ENCODE measurements around the gene PLCL1.

Gene PLCL1

DNA sequence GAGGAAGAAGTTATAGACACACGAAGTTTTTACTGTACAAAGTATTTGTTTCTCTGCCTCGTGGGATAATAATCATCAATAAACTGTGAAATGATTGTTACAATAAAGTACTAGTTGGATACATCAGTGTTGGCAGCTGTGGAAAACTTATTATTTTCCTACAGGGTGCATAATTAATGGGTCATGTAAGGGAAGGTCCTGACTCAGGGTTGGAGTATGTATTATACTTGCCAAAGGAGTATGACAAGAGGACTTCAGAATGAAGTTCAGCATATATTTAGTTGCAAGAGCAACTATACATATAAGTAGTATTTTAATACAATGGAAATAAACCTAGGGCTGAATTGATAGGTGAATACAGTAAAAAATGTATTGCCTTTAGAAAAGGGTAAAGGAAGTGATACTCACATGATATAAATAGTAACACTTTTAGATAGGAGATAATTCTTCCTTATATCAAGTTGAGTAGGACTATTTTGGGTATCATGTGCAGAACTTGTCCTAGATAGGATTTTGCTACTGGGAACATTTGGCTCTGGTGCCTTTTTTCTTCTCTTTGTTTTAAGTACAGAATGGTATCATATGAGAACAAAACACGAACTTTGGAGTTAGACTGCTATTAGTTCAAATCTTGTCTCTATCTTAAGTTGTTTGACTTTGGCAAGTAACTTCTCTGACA lies 79.1 kb downstream of the PLCL1 start:
- FAIRE-seq: no peak
- DNase-seq (ENCODE audit: insufficient read length, low spot score): no peak

DNA sequence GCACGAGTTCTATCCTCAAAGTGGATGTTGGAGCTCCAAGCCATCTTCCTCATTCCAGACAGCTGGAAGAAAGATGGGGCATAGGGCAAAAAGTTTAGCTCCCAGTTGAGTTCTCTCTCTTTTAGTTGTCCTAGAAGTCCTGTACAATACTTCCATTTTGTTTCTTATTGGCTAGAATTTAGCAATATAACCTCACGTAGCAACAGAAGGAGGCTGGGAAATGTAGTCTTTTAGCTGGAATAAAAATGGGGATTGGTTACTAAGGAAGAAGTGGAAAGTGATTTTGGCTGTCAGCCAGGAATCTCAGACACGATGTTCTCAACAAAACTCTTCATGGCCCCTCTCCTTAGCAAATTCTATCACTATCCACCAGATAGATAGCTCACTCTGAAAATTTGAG lies 79.9 kb downstream of the PLCL1 start:
- FAIRE-seq: no peak
- DNase-seq (ENCODE audit: insufficient read length, low spot score): no peak

DNA sequence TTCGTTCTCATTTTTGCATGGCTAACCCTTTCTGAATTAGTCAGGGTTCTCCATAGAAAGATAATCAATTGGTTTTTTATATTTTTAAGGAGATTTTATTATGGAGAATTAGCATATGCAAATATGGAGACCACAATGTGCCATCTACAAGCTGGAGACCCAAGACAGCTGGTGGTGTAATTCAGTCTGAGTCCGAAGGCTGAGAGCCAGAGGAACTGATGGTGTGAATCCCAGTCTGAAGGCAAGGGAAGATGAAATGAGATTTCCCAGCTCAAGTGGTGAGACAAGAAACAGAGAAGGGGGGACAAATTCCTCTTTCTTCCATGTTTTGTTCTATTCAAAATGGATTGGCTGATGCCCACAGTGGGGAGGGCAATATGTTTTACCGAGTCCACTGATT lies 80.7 kb downstream of the PLCL1 start:
- FAIRE-seq (no peak), DNase-seq (ENCODE audit: insufficient read length, low spot score) (no peak)

DNA sequence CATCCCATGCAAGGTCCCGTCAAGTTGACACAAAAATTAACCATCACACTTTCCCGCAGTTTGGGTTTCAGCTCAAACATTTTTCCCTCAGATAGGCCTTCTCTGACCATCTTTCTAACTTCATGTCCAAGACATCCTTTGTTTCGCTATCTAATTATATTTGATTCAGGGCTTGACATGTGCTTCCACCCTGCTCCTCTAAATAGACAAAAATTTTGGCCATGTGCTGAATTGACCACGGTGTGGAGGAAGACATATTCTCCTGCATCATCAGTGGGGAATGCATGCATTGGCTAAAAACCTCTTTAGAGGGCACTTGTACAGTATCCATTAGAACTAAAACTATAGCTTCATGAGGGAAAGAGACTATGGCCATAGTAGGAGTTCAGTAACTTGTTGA lies 81.2 kb downstream of the PLCL1 start:
- FAIRE-seq (no peak), DNase-seq (ENCODE audit: insufficient read length, low spot score) (no peak)

DNA sequence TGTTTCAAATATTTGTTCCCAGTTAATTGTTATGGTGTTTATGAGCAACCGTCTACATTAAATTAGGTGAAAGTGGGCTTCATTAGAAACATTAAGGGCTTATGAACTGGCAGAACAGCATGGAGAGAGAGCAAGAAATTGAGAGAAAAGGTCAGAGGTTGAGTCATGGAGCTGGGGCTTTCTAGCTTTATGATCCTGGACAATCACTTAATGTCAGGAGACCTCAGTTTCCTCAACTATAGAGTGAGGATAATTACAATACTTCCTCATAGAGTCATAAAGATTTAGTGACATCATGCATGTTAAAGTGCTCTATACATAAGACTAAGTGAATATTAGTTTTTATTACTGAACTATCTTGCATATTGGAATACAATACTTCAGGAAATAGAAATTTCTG lies 83.9 kb downstream of the PLCL1 start:
- FAIRE-seq (no peak), DNase-seq (ENCODE audit: insufficient read length, low spot score) (no peak)

DNA sequence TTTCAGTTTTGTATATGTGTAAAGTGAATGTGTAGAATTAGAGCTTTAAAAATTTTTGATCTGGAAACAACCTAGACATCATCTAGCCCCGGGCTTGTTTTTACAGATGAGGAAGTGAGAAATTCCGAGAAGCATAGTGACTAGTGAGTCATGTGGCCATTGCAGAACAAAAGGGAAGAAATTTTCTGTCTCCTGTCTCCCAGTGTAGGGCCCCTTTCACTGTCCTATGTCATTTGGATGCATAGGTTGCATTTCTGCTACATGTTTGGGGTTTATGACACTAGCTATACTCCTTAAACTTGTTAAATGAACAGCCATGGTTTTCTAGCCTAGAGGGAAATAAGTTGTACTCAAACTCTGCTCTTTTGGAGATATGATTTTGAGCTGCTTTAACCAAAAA lies 84.6 kb downstream of the PLCL1 start:
- FAIRE-seq (no peak), DNase-seq (ENCODE audit: insufficient read length, low spot score) (no peak)

DNA sequence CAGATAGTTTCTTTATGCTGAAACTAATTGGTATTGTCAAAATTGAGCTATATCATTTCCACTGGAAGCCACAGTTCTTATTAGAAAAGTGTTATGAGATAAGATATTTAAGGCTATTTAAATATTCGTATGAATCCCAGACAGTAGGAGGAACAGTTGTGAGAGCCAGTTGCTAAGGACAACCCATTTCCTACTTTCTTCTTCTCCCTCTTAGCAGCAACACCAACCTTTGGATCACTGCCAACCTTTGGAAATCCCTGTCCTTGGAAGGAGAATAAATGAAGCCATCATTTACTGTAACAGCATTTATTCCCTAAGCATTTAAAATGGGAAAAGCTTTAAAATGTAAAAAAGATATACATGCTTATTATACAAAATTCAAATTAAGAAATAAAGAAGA lies 85.8 kb downstream of the PLCL1 start:
- DNase-seq (ENCODE audit: insufficient read length, low spot score) (no peak), FAIRE-seq (no peak)

DNA sequence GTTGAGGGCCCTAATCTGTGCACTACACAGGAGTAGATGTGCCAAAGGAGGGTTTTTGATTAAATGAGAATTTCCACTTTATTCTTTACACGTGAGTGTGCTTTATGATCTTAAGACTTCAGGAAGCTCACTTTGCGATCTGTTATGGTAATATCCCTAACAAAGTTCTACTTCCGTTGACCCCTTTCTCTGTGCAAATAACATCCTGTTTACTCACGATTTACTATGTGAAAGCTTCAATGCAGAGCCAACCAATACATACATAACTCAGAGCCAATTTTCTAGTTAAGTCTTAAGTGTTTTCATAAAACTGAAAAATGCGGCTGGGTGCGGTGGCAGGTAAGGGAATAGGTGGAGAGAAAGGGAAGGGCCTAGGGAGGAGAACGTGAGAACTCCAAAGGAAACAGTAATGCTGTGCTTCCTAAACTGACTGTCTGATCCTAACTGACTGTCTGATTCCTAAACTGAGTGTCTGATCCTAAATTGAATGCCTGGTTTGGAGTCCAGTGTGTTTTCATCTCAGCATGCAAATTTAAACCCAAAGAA lies 87.6 kb downstream of the PLCL1 start:
- no peak for DNase-seq (ENCODE audit: insufficient read length, low spot score)
- FAIRE-seq: no peak

DNA sequence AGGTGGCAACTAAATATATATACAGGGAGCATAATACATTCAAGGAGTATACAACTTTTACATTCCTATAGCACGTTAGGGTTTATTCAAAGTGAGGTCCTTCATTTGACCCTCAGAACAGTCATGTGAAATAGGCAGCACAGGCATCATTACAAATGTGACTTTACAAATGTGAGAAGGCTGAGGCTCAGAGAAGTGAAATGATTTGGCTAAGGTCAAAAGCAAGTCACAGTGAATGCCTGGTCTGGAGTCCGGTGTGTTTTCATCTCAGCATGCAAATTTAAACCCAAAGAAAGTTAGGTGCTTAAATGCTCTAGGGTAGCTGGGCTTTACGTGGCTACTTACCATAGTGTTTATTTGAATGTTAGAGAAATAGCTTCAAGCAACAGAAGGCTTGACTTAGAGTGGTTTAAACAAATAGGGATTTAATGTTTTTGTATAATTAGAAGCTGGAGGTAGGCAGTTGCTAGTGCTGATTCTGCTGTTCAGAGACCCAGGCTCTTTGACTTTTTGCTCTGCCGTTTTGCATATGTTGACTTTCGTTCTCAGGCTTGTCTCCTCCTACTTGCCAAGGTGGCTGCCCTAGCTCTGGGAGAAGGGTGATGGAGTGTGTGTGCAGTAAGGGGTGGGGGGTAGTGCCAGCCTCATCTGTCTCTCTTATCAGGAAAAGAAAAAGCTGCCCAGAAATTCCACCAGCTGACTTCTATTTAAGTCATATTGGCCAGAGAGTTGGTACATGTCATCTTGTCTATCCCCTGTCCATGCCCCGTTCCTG lies 89.2 kb downstream of the PLCL1 start:
- FAIRE-seq: no peak
- no peak for DNase-seq (ENCODE audit: insufficient read length, low spot score)

DNA sequence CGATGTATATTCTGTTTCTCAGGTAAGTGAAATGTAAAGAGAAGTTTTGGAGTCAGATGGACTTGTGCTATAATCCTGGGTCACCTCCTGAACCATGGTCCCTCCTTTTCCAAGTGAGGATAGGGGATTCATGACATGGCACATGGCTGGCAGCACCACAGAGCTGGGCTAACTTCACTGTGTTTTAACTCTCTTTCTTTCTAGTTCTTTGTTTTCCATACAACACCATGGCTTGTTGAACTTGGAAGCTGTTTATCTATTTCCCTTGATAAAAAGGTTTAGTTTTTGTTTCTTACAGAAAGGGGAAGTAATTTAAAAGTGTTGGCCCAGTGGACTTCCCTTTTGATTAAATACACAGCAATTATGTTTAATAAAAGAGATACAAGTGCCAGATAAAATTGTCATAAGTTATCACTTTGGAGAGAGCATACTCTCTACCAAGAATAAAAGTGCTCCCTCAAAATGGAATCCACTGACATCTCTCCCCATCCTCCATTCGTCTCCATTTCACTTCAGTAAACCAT lies 90.4 kb downstream of the PLCL1 start:
- FAIRE-seq: no peak

DNA sequence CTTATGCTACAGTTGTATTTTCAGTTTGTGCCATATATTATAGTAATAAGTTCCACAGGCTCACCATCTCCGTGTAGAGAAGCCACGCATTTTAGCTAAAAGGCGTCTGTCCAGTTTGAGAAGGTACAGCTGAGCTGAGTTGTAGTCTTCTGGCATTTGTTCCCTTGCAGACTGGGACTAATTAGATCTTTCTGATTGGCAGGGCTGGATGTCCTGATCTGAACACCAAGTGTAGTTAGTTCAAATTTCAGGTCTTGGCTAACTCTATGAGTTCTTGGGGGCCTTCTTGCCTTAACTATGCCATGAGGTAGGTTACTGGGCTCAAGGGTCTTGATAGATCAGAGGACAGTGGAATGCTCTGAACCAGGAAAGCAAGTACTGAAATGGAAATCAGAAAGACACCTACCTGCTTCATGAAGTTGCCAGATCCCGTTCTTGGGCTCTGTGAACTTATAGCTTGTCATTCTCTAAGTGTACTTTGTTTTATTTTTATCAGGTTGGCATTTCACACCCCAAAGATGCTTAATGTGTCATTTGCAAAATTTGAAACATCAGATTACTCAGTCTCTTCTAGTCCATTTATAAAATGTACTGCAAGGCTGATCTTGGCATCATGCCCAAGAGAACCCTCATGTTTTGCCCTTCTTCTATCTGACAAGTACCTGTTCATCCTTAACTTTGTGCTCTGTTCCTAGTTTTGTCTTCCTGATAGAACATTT lies 93.7 kb downstream of the PLCL1 start:
- DNase-seq (ENCODE audit: insufficient read length, low spot score): no peak
- no peak for FAIRE-seq

More for the DNA sequence above, 90.4 kb downstream of the PLCL1 start:
- DNase-seq (ENCODE audit: insufficient read length, low spot score): no peak

DNA sequence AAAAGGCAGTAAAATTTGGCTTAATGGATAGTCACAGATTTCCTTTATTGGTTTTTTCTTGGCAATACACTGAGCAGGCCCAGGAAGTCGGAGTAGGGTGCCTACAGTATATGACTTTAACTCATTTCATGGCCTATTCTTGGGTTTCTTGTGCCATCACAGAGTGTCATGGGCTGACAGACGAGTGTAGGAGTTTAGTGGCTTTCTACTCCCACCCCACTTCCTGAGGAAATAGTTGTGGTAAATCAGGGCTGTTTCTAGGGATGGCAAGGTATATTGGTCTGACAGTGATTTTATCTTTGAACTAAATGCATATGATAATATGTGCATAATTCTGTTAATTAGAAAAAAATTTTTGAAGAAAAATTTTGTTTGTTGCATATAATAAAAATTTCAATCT lies 100.1 kb downstream of the PLCL1 start:
- FAIRE-seq: no peak
- DNase-seq (ENCODE audit: insufficient read length, low spot score): no peak

DNA sequence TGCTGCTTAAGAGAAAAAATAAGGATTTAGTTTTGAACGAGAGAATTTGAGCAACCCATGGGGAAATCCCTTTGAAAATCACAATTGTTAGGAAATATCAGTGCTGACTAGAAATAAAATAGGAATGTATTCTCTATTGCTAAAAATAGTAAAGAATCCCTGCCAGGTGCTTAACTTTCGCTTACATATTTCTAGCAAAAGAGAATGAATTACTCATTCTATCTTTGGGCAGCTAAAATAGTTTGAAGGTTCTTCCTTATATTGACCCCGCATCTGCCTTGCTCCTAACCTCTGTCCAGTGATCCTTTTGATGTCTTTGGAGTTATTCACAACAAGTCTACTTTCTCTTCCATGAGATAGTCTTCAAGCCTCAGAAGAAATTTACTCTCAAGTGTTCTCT lies 103.8 kb downstream of the PLCL1 start:
- FAIRE-seq: no peak
- no peak for DNase-seq (ENCODE audit: insufficient read length, low spot score)

DNA sequence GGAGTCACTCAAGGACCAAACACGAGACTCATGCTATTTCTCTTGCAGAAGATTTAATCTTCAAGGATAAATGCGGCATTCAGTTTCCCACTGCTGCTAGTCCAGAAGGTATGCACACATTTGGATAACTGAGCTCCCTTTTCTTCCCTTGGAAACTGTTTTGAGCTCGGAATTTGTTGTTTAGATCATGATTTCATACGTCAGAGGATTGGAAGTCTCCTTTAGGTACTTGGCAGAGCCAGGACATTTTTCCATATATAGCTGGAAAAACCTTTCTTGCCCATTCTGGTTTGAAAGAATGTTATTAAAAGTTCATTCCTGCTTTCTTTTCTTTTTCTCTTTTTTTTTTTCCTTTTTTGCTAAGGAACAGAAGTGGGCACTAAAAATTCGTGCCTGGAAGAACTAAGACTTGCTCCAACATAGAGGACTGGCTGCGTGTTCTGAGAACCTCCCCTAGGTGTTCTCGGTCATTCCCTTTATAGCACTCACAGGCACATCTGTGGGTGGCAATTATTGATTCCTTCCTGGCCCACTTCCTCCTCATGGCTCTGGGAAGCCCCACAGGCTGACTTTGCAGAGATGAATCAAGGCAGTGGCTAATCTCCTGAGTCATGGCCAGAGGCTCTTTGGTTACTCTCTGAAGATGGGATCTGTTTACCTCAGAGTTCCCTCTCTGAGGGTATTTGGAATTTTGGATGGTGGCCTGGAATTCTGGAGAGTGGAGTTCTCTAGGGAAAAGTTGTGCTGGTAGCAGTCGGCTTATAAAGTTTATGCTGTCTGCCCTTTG lies 104.8 kb downstream of the PLCL1 start:
- DNase-seq (ENCODE audit: insufficient read length, low spot score) (no peak), FAIRE-seq (no peak)

DNA sequence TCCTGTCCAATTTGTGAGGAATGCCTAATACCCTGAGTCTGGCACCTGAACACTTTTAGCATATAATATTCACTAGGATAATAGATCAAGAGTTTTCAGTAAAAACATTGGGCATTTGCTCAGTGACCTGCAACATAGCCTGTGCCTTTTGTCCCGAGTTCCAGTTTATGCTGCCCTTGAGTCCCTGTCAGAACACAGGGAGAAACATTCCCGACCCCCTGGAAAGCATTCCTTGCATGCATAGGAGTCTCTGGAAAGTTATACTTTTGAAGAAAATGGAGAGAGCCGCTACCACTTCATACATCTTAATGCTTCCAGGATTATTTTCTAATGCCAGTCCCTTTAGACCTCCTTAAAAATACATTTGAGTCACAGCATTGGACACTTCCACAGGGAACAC lies 107.3 kb downstream of the PLCL1 start:
- DNase-seq (ENCODE audit: insufficient read length, low spot score): no peak
- no peak for FAIRE-seq

DNA sequence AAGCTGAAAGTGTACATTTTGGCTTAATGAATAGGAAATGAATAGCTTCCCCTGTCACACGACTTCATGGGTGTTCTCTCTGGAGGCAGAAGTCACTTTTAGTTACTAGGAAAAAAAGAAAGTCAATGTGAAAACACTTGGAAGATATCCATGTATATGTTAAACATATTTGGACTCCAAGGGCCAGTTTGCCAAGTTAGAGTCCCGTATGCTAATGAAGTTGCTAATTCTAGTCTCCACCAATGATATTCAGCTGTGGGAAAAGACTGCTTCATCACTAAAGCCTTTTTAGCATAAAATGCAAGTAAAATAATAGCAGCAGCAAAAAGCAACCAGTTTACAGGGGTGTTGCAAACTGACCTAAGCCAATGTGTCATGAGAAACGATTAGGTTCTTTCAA lies 108.7 kb downstream of the PLCL1 start:
- DNase-seq (ENCODE audit: insufficient read length, low spot score) (no peak), FAIRE-seq (no peak)

DNA sequence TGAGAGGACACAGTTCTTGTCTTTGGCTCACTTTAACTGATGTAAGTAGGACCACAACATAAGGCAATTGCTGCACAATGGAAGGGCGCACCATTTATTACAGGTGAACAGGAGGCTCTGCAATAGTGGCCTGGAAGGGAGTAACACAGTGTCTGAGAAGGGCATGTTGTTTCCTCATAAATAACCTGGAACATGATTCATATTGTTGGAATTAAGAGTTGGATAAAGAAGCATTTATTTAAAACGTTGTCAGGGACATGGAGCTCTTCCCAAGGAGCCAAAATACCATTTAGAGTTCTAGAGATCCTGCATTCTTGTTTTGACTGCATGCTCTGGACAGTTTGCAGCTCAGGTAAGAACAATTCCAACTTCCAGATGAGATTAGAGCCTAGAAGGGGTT lies 110.4 kb downstream of the PLCL1 start:
- no peak for FAIRE-seq

DNA sequence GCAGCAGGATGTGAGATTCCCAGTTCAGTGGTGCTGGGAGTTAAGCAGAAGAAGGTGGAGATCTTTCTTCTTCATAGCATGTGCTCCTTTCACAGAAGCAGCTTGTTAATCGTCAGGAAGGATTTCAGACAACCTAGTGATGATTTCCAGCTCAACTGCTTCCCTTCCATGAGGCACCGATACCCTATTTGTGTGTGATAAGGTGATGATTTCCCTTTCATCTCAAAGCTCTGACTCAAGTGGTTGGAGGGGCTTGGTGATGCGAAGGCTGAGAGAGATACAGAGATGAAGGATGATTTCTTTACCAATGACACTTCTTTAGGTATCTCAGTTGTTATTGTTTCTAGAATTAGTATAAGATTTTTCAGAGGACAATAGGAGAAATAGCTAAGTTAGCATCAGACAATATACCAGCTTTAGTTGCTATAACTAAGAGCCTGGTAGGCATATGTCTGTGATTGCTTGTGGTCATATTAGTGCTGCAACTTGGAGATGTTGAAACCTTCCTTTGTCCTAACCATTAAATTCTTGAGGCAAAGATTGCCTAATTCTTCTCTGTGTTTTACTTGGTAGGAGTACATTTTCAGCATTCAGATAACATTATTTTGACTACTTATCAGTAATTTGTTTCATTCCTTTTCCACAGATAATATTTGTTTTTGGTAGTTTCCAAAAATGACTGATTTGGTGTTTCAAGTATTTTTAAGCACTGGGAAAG lies 111.3 kb downstream of the PLCL1 start:
- DNase-seq (ENCODE audit: insufficient read length, low spot score) (no peak), FAIRE-seq (no peak)

More for the DNA sequence above, 110.4 kb downstream of the PLCL1 start:
- no peak for DNase-seq (ENCODE audit: insufficient read length, low spot score)

DNA sequence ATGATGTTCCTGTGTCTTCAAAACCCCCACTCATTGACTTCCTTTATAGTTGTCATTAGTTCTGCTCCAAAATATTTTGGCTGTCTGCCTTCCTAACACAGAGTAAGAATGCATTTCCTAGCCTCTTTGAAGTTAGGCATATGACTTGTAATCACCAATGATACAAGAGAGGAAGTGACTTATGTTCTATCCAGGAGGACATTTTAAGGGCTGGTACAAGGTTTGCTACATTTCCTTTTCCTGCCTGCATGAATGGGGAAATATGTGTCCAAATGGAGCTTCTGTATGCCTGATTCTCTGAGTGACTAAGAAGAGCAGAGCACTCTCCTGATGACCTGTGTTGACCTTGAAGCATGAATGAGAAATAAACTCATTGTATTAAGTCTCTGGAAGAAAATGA lies 115.1 kb downstream of the PLCL1 start:
- FAIRE-seq: no peak

DNA sequence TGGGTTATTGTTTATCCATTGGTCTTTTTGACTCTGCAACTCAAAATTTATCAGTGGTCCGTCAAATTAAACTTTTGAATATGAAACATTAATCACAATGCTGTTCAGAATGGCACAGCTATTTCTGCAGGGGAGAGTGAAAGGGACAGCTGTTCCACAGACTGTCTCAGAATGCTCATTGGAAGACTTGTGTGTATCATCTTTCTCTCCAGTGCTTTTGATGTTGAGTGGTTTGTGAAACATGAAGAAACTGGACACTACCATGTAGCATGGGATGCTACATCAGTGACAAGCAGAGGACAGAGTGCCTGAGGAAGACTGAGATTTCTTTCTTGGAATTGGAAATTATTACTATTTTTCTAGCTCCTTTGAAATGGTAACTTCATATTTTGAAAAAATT lies 115.7 kb downstream of the PLCL1 start:
- FAIRE-seq (no peak), DNase-seq (ENCODE audit: insufficient read length, low spot score) (no peak)

More for the DNA sequence above, 115.1 kb downstream of the PLCL1 start:
- DNase-seq (ENCODE audit: insufficient read length, low spot score): no peak
